IMR-90 (cell line): ENCODE data around the gene CDT1. TPM values are rescaled to one million over a fixed set of nuclear protein-coding genes. Genes with fewer than 3 reads are reported as not detected.

Experiments
- ATAC-seq: fragments of 200-7000 bp; cut with Tn5 transposase; 2 replicates; pipeline ENCODE4 v1.9.1; 2020; ENCODE audit warnings: low read depth, mild to moderate bottlenecking, moderate library complexity
- BruUV-seq: library from RNA; stranded (reverse); fragments of 400-500 nt; replicated peaks from 2 replicates; lab custom pipeline; 2021; lab: Mats Ljungman, UMichigan
- CTCF ChIA-PET: fragments of 300-600 bp; formaldehyde crosslinking; extraction: SDS; loops from one replicate; lab custom pipeline; 2021; ENCODE audit warnings: antibody characterized with exemption; lab: Yijun Ruan, JAX
- POLR2A ChIA-PET: fragments of 300-600 bp; sonication (Branson Sonifier 250); formaldehyde crosslinking; loops from one replicate; lab custom pipeline; 2022; ENCODE audit warnings: antibody characterized with exemption; ENCODE audit not compliant: unreplicated experiment; lab: Charles Lee
- DNase-seq: peaks from one replicate; pipeline ENCODE4 v3.0.0; 2013
- H2AFZ ChIP-seq: replicated peaks from 2 replicates; pipeline ENCODE3; 2013; ENCODE audit warnings: low read length, mild to moderate bottlenecking; ENCODE audit not compliant: poor library complexity
- H2AK5ac ChIP-seq: 2 replicates; pipeline ENCODE4 v1.6.1; 2013; ENCODE audit warnings: low read depth, low read length, inconsistent platforms
- H2AK9ac ChIP-seq: replicated peaks from 2 replicates; pipeline ENCODE3; 2013; ENCODE audit warnings: mild to moderate bottlenecking, low read depth, low read length, moderate library complexity; ENCODE audit not compliant: poor library complexity
- H2BK120ac ChIP-seq: 2 replicates; pipeline ENCODE4 v1.6.1; 2013; ENCODE audit warnings: low read depth, low read length, inconsistent platforms
- H2BK15ac ChIP-seq: 3 replicates; pipeline ENCODE4 v1.6.1; 2013; ENCODE audit warnings: low read depth, low read length, inconsistent platforms
- H2BK20ac ChIP-seq: 2 replicates; pipeline ENCODE4 v1.6.1; 2013; ENCODE audit warnings: low read depth, mild to moderate bottlenecking, inconsistent platforms, low read length, moderate library complexity
- H2BK5ac ChIP-seq: 2 replicates; pipeline ENCODE4 v1.6.1; 2013; ENCODE audit warnings: mild to moderate bottlenecking, low read depth, low read length, inconsistent platforms; ENCODE audit not compliant: poor library complexity, severe bottlenecking
- H3K14ac ChIP-seq: replicated peaks from 2 replicates; pipeline ENCODE4 v1.6.1; 2013; ENCODE audit warnings: low read depth, low read length, inconsistent platforms
- H3K18ac ChIP-seq: 2 replicates; pipeline ENCODE4 v1.6.1; 2013; ENCODE audit warnings: low read depth, low read length, control low read depth
- H3K23ac ChIP-seq: 2 replicates; pipeline ENCODE4 v1.6.1; 2013; ENCODE audit warnings: low read depth, low read length, inconsistent platforms
- H3K27ac ChIP-seq: 2 replicates; pipeline ENCODE4 v1.5.1; 2013; ENCODE audit warnings: mild to moderate bottlenecking, control low read depth, low read length; ENCODE audit not compliant: insufficient read depth
- H3K27me3 ChIP-seq: 2 replicates; pipeline ENCODE4 v1.6.1; 2013; ENCODE audit warnings: low read length; ENCODE audit not compliant: control insufficient read depth, insufficient read depth
- H3K36me3 ChIP-seq: 2 replicates; pipeline ENCODE4 v1.6.1; 2013; ENCODE audit warnings: low read length, mixed read lengths; ENCODE audit not compliant: control insufficient read depth, insufficient read depth
- H3K4ac ChIP-seq: 2 replicates; pipeline ENCODE4 v1.6.1; 2013; ENCODE audit warnings: low read depth, low read length, inconsistent platforms
- H3K4me1 ChIP-seq: 2 replicates; pipeline ENCODE4 v1.6.1; 2013; ENCODE audit warnings: low read length, mixed read lengths; ENCODE audit not compliant: control insufficient read depth, insufficient read depth
- H3K4me2 ChIP-seq: 2 replicates; pipeline ENCODE4 v1.6.1; 2013; ENCODE audit warnings: low read depth, mild to moderate bottlenecking, control low read depth, low read length, moderate library complexity
- H3K4me3 ChIP-seq: 2 replicates; pipeline ENCODE4 v1.5.1; 2013; ENCODE audit warnings: low read depth, mild to moderate bottlenecking, control low read depth, low read length, moderate library complexity; ENCODE audit not compliant: insufficient read depth
- H3K56ac ChIP-seq: 2 replicates; pipeline ENCODE4 v1.6.1; 2013; ENCODE audit warnings: low read length, inconsistent platforms; ENCODE audit not compliant: insufficient read depth; ENCODE audit errors: extremely low read depth
- H3K79me1 ChIP-seq, 2 experiments: 2 replicates each; pipeline ENCODE4 v1.6.1; 2013; ENCODE audit warnings: low read length in 2 of 2, inconsistent platforms in 1 of 2, low read depth in 1 of 2
- H3K9ac ChIP-seq: 2 replicates; pipeline ENCODE4 v1.6.1; 2013; ENCODE audit warnings: low read depth, low read length, control low read depth
- H3K9me1 ChIP-seq: 2 replicates; pipeline ENCODE4 v1.6.1; 2013; ENCODE audit warnings: low read length, inconsistent platforms; ENCODE audit not compliant: insufficient read depth
- H3K9me3 ChIP-seq: 2 replicates; pipeline ENCODE4 v1.6.1; 2013; ENCODE audit warnings: low read length; ENCODE audit not compliant: control insufficient read depth, insufficient read depth
- H4K20me1 ChIP-seq: 2 replicates; pipeline ENCODE4 v1.6.1; 2013; ENCODE audit warnings: low read length, inconsistent platforms; ENCODE audit not compliant: insufficient read depth
- H4K5ac ChIP-seq: 2 replicates; pipeline ENCODE4 v1.6.1; 2013; ENCODE audit warnings: mild to moderate bottlenecking, low read depth, low read length, control low read depth
- H4K8ac ChIP-seq, 2 experiments: 2 replicates each; pipeline ENCODE4 v1.6.1; 2013; ENCODE audit warnings: low read depth in 2 of 2, low read length in 2 of 2, control low read depth in 1 of 2, inconsistent platforms in 1 of 2
- H4K91ac ChIP-seq: 2 replicates; pipeline ENCODE4 v1.6.1; 2013; ENCODE audit warnings: low read depth, low read length, inconsistent platforms; ENCODE audit not compliant: insufficient read depth
- BHLHE40 ChIP-seq: fragments of 150-350 bp; IDR thresholded peaks from 2 replicates; pipeline ENCODE4 v1.6.1; 2016; ENCODE audit warnings: mild to moderate bottlenecking, low read depth, low read length
- CEBPB ChIP-seq: IDR thresholded peaks from 2 replicates; pipeline ENCODE4 v1.6.1; 2012; ENCODE audit warnings: low read depth, low read length, improper control_type of control experiment
- CHD1 ChIP-seq: IDR thresholded peaks from 2 replicates; pipeline ENCODE4 v1.6.1; 2012; ENCODE audit warnings: low read depth, low read length, improper control_type of control experiment
- CTCF ChIP-seq: conservative IDR thresholded peaks from 2 replicates; pipeline ENCODE4 v1.5.1; 2012; ENCODE audit warnings: mild to moderate bottlenecking, low read depth, low read length, improper control_type of control experiment
- ELK1 ChIP-seq: fragments of 150-350 bp; IDR thresholded peaks from 2 replicates; pipeline ENCODE4 v1.6.1; 2016; ENCODE audit warnings: low read depth, mild to moderate bottlenecking, low read length, moderate library complexity, borderline replicate concordance
- FOS ChIP-seq: fragments of 150-350 bp; IDR thresholded peaks from 2 replicates; pipeline ENCODE4 v1.6.1; 2016; ENCODE audit warnings: low read depth, low read length
- MAFK ChIP-seq: IDR thresholded peaks from 2 replicates; pipeline ENCODE4 v1.6.1; 2012; ENCODE audit warnings: low read depth, low read length, improper control_type of control experiment
- MAZ ChIP-seq: IDR thresholded peaks from 2 replicates; pipeline ENCODE4 v1.6.1; 2012; ENCODE audit warnings: low read depth, mild to moderate bottlenecking, low read length, improper control_type of control experiment, moderate library complexity, borderline replicate concordance
- MXI1 ChIP-seq: IDR thresholded peaks from 2 replicates; pipeline ENCODE4 v1.6.1; 2012; ENCODE audit warnings: low read depth, mild to moderate bottlenecking, low read length, moderate library complexity, borderline replicate concordance
- NFE2L2 ChIP-seq: fragments of 150-350 bp; IDR thresholded peaks from 2 replicates; pipeline ENCODE4 v1.6.1; 2016; ENCODE audit warnings: low read depth, mild to moderate bottlenecking, low read length
- POLR2A ChIP-seq: IDR thresholded peaks from 2 replicates; pipeline ENCODE4 v1.6.1; 2012; ENCODE audit warnings: mild to moderate bottlenecking, low read depth, low read length
- RAD21 ChIP-seq: IDR thresholded peaks from 2 replicates; pipeline ENCODE4 v1.6.1; 2012; ENCODE audit warnings: low read length, improper control_type of control experiment
- RCOR1 ChIP-seq: IDR thresholded peaks from 2 replicates; pipeline ENCODE4 v1.6.1; 2012; ENCODE audit warnings: mild to moderate bottlenecking, low read length, improper control_type of control experiment; ENCODE audit not compliant: insufficient replicate concordance
- RFX5 ChIP-seq: IDR thresholded peaks from 2 replicates; pipeline ENCODE4 v1.8.0; 2012; ENCODE audit warnings: low read depth, mild to moderate bottlenecking, low read length, moderate library complexity
- SMC3 ChIP-seq: fragments of 150-350 bp; IDR thresholded peaks from 2 replicates; pipeline ENCODE4 v1.6.1; 2016; ENCODE audit warnings: low read depth, mild to moderate bottlenecking, antibody characterized with exemption, low read length, moderate library complexity
- USF2 ChIP-seq: fragments of 150-350 bp; IDR thresholded peaks from 2 replicates; pipeline ENCODE4 v1.6.1; 2017; ENCODE audit warnings: mild to moderate bottlenecking, antibody characterized with exemption, low read length, low read depth
- WGBS, 2 experiments: methylation state at CpG; one replicate each; pipeline versions ENCODE4 v1.1.5 to v1.1.7; 2013; ENCODE audit warnings: missing lambda C conversion rate in 2 of 2; ENCODE audit not compliant: insufficient read length in 1 of 2; ENCODE audit errors: extremely low coverage in 2 of 2; 5-methylcytosine and 5-hydroxymethylcytosine counted together
- dilution Hi-C: fragments of 300-500 bp; cut with HindIII; formaldehyde crosslinking; loops from one replicate; pipeline ENCODE4 v1.14.3; 2018; ENCODE audit warnings: low sequenced_read_pairs; ENCODE audit not compliant: unreplicated experiment
- in situ Hi-C: fragments of 300-500 bp; cut with MboI; formaldehyde crosslinking; loops from 3 replicates; pipeline ENCODE4 v1.14.3; 2019; ENCODE audit warnings: low sequenced_read_pairs, inconsistent platforms, mixed read lengths
- intact Hi-C: fragments of 100-400 bp; cut with micrococcal nuclease; formaldehyde crosslinking; loops from 2 replicates; pipeline ENCODE4 v1.10.0; 2022
- polyA plus RNA-seq, 3 experiments: library from polyadenylated mRNA; depleted of rRNA; stranded (reverse); fragments of >200 nt; gene quantifications; 2 replicates each; pipeline ENCODE4 v1.2.3, GENCODE V29; 2012; ENCODE audit warnings: low replicate concordance in 1 of 3
- total RNA-seq: library from RNA; depleted of rRNA; stranded (reverse); fragments of >200 nt; gene quantifications from 2 replicates; pipeline ENCODE4 v1.2.3, GENCODE V29; 2012

CDT1 gene
- total and polyA plus RNA-seq, 2 of the 4 experiments (the other 2 are of a cell fraction): 3.2 to 11.8 TPM

GRCh38 chr16:88827727-88828126, 24.1 kb downstream of the CDT1 start:
- no peaks in the 10 kb centered on the region for H3K27me3 ChIP-seq
- ATAC-seq (no peak), DNase-seq (no peak)
- H4K8ac ChIP-seq: no peak overlapping the region
- H3K79me1 ChIP-seq: no peaks in the 10 kb centered on the region
- no peak overlapping the region for H2AK5ac ChIP-seq
- H3K27ac ChIP-seq: no peak overlapping the region
- no peak overlapping the region for H3K14ac ChIP-seq
- H4K91ac ChIP-seq: no peak overlapping the region
- CTCF ChIA-PET: interaction anchor here (1.1 kb wide), 1 partner anchor 30 kb away, joined by 3 read pairs; the partner anchor contains the start of genes GALNS and TRAPPC2L
- WGBS, 2 experiments: 71% methylated on average over 2 of the region's 21 CpGs; no CpG with 5 or more reads in 1 of the 2 experiments
- H4K20me1 ChIP-seq: peaks cover 4% of the 10 kb centered on the region; the same call in 1 of the 2 replicates
- no TSS peak for BruUV-seq
- no peaks in the 10 kb centered on the region for H3K9me3 ChIP-seq
- H3K4me2 ChIP-seq: no peak overlapping the region
- no peaks in the 10 kb centered on the region for H3K9me1 ChIP-seq
- H2BK20ac ChIP-seq: no peak overlapping the region
- H3K23ac ChIP-seq: no peak overlapping the region
- peaks cover 4% of the 10 kb centered on the region; the same call in 1 of the 2 replicates for H3K4me1 ChIP-seq
- H4K5ac ChIP-seq: no peak overlapping the region
- no peak overlapping the region for H2BK120ac ChIP-seq
- no peak overlapping the region for H3K9ac ChIP-seq
- H3K56ac ChIP-seq: no peak overlapping the region
- in situ Hi-C loops (no loop called here), intact Hi-C loops (no loop called here), dilution Hi-C loops (no loop called here)
- no peak overlapping the region for H3K4ac ChIP-seq
- TF ChIP-seq MAFK (no peak), CHD1 (no peak), NFE2L2 (no peak), RAD21 (no peak), CEBPB (no peak), CTCF (no peak), MAZ (no peak), MXI1 (no peak), RFX5 (no peak), FOS (no peak), SMC3 (no peak), POLR2A (no peak), ELK1 (no peak), BHLHE40 (no peak), RCOR1 (no peak), USF2 (no peak)
- peaks cover 23% of the 10 kb centered on the region for H3K36me3 ChIP-seq
- H3K4me3 ChIP-seq: no peak overlapping the region
- peak overlapping the region; percentile 16 for H2AK9ac ChIP-seq
- POLR2A ChIA-PET: no interaction called here
- H2BK15ac ChIP-seq: no peak overlapping the region
- H2AFZ ChIP-seq: no peak overlapping the region
- no peak overlapping the region for H3K18ac ChIP-seq
- H2BK5ac ChIP-seq: no peak overlapping the region
